CD4-positive, alpha-beta T cell treated with Interleukin-6 for 4 hours (primary cell): Measurements from ENCODE around the gene SPTLC2.
"Not testable (repeated sequence)": the region's sequence is repeated elsewhere in the genome, so short reads cannot be mapped to it uniquely, and the experiment has no call there.

Source experiments
- DNase-seq: peaks from one replicate; pipeline ENCODE4 v3.0.0-alpha.2; 2020; ENCODE audit warnings: mixed read lengths

Gene SPTLC2

GRCh38 chr14:77585385-77585784, 31.1 kb downstream of the SPTLC2 start:
- no peak for DNase-seq

DNA sequence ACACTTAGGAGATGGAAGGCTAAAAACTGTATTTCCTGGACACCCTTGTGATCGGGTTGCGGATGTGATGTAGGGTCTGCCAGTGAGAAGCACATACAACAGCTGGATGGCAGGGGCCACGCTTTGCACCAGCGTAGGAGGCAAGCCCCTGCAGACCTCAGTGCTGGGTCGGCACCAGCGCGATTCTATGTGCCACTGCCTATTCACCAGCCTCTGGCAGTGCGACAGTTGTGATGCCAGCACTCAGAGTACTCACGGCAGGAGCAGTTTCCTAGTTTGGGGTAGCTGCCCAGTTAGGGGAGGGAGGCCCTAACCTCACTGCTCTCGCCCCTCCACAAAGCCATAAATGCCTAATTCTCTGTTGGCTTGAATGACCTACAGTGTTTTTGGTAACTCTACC, 31.6 kb downstream of the SPTLC2 start:
- no peak for DNase-seq

DNA sequence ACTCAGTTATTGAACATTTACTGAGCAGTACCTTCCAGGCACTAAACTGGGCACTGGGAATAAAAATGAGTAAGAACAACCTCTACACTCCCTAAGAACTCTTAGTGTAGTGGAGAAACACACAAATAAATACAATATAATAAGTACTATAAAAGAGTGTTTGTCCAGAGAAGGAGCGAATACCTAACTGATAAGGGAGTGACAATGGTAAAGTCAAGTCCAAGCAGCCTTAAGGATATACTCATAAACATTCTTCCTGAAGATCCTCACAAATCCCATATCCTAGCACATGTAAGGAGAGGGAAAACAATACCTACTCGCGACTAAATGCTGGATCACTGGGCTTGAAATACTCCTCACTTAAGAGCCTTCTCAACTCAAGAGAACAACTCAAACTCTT, 32.8 kb downstream of the SPTLC2 start:
- DNase-seq, result no peak

GRCh38 chr14:77582511-77582910, 33.9 kb downstream of the SPTLC2 start:
- DNase-seq, result no peak

GRCh38 chr14:77580964-77581505, 35.4 kb downstream of the SPTLC2 start:
- DNase-seq, result no peak

DNA sequence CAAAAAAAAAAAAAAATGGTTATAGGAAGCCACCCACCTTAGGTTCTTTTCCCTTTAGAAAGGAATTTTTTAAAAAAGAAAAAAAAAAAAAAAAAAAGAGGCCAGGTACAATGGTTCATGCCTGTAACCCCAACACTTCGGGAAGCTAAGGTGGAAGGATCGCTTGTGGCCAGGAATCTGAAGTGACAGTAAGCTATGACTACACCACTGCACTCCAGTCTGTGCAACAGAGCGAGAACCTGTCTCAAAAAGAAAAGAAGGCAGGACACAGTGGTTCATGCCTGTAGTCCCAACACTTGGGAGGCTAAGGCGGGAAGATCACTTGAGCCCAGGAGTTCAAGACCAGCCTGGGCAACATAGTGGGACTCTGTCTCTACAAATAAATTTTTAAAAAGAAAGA, 36.0 kb downstream of the SPTLC2 start:
- no peak for DNase-seq

DNA sequence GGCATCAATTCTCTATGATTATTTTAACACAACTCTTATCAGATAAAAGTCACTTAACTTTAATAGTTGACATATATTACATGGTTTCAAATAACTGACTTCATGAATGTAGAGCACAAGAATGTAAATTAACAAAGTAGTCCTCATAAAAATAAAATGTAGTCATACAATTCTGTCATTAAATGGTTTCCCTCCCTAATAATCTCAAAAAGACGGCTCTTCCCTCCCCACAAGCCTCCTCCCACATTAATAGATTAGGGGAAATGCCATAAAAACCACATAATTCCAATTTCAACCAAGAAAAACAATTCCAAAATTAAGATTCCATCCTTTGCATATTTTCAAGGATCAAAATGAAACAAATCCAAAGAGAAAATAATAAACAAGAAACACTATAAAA, 36.7 kb downstream of the SPTLC2 start:
- no peak for DNase-seq

GRCh38 chr14:77579065-77579464, 37.4 kb downstream of the SPTLC2 start:
- DNase-seq, result no peak

DNA sequence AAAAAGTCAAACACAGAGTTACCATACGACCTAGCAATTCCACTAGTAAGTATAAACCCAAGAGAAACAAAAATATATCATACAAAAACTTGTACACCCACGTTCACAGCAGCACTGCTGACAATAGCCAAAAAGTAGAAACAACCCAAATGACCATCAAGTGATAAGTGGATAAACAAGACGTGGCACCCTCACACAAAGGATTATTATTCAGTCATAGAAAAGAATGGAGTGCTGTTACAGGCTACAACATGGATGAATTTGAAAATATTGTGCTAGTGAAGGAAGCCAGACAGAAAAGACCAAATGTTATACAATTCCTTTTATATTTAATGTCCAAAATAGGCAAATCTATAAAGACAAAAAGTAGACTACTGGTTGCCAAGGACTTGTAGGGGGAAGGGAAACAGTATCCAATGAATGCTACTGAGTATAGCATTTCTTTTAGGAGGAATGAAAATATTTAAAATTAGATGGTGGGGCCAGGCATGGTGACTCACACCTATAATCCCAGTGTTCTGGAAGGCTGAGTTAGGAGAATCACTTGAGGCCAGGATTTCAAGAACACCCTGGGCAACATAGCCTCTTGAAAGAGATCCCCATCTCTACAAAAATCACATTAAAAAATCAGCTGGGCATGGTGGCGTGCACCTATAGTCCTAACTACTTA, 41.9 kb downstream of the SPTLC2 start:
- DNase-seq, result no peak

GRCh38 chr14:77573964-77574363, 42.5 kb downstream of the SPTLC2 start:
- DNase-seq, result no peak

- DNase-seq, result no peak
These were observed 45.6 kb downstream of the SPTLC2 start for GRCh38 chr14:77570706-77571268.

DNA sequence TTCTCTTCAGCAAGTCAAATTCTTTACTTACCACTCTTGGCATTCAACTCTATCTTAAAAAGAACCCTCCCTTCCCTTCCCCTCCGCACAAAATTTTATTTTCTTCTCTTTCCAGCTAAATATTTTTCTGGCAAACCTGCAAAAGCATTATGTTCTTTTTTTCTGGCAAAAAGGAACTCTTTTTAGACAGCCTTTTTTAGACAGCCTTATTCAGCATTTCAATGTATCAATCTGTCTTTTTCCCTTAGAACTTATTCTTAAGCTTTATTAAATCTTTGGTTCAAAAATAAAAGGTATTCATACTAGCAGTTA, 50.5 kb downstream of the SPTLC2 start:
- no peak for DNase-seq

GRCh38 chr14:77565289-77565993, 51.0 kb downstream of the SPTLC2 start:
- DNase-seq, result no peak

GRCh38 chr14:77562681-77563080, 53.8 kb downstream of the SPTLC2 start:
- DNase-seq, result no peak

DNA sequence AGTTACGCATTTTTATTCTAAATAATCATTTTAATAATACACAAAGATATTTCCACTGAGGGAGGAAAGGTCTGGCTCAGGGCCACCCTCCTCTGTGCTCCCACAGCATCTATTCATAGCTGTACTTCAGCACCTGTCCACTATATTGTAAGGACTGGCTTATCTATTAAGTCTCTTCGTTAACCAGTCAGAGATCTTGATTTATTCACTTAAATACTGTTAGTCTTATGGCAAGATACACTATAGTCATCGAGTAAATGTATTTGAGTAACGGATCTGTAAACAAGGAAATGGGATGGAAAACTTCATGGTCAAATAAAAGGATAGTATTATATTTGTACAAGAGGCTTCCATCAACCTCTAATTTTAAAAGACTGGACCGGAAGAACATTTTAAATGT, 54.6 kb downstream of the SPTLC2 start:
- no peak for DNase-seq

GRCh38 chr14:77559381-77559780, 57.1 kb downstream of the SPTLC2 start:
- no peak for DNase-seq

- DNase-seq, result no peak
These were observed 59.0 kb downstream of the SPTLC2 start for GRCh38 chr14:77557391-77557790.

DNA sequence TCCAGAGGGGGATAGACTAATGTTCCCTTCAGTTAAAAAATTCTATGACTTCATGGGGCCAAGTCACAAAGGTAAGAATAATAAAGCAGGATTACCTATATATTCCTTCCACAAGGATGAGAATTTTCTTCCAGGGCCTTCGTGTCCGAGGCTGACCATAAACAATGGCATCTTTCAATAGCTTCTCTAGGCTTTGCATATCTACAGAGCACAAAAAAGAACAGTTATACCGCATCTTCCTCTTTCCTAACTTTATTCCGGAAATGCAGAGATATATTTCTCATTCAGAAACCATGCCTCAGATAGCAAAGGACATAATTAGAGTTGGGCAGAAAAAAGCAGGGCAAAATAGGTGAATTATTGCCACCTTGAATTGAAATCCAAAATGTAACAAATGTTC, 59.5 kb downstream of the SPTLC2 start:
- no peak for DNase-seq

DNA sequence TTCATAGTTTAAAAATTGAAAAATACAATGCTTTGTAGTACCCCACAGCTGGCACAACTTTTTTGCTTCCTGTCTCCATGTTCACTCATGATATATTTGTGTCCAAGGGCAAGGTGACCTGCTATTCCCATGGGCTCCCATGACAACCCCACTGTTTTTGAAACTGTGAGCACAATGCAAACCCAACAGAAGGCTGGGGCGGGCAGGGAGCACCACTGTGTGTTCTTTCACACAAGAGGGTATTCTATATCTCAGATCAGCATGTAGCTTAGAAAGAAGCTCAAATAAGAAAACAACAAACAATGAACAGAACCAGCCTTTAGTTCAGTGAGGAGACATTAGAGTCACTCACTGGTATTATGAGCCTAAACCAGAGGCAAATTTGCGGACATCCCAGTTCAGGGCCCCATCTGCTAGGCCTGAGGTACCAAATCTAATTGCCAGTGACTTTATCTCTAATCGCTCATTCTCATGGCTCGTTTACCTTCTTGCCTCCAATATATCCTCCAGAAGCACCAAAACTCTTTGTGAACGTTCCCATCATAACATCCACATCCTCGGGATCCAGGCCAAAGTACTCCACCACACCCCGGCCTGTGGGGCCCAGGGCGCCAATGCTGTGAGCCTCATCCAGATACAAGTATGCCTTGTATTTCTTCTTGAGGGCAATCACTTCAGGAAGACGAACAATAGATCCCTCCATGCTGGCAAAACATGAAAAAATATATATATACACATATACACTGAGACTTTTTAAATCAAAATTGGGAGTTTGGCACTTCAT, 61.4 kb downstream of the SPTLC2 start:
- DNase-seq, result no peak

- no peak for DNase-seq
These were observed 62.2 kb downstream of the SPTLC2 start for GRCh38 chr14:77554207-77554606.

- DNase-seq, result no peak
These were observed 67.0 kb downstream of the SPTLC2 start for GRCh38 chr14:77549451-77549850.

DNA sequence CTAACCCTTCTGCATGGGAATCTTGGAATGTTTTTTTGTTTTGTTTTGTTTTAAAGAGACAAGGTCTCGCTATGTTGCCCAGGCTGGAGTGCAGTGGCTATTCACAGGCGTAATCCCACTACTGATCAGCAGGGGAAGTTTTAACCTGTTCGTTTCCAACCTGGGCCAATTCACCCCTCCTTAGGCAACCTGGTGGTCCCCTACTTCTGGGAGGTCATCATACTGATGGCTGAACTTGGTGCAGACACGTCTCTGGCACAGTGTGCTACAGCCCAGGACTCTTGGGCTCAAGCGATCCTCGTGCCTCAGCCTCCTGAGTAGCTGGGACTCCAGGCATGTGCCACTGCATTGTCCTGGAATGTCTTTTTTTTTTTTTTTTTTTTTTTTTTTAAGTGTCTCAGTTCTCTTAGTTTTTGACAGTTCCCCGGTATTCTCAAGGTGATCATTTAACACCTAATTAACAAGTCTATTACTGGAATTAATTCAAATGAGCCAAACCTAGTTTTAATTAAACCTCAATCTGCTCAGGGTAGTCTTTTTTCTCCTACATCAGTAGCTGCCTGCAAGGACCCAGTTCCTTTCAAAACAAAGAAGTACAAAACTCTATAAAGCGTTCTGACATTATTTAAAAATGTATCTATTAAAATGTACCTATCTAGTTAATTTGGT, 68.8 kb downstream of the SPTLC2 start:
- DNase-seq, result no peak

DNA sequence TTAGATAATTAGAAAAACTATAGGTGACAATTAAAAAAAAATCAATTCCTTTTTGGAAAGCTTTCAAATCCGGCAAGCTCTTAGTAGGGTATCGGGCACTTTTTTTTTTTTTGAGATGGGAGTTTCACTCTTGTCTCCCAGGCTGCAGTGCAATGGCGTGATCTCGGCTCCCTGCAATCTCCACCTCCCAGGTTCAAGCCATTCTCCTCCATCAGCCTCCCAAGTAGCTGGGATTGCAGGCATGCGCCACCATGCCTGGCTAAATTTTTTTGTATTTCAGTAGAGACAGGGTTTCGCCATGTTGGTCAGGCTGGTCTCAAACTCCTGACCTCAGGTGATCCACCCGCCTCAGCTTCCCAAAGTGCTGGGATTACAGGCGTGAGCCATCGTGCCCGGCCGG, 71.3 kb downstream of the SPTLC2 start:
- not testable (repeated sequence) for DNase-seq
